NCI-H2029 (cell line): Measurements from ENCODE around the gene AHNAK2.
"Not testable (repeated sequence)": the region's sequence is repeated elsewhere in the genome, so short reads cannot be mapped to it uniquely, and the experiment has no call there.

Experiments
- DNase-seq: peaks from one replicate; lab custom pipeline; 2025; lab: John Stamatoyannopoulos, UW

AHNAK2 gene

GRCh38 chr14:104927432-104927816 is 50.8 kb downstream of the AHNAK2 start:
- DNase-seq = no peak

GRCh38 chr14:104926619-104927431 is 51.3 kb downstream of the AHNAK2 start:
- DNase-seq = no peak

GRCh38 chr14:104925855-104926609 is 52.1 kb downstream of the AHNAK2 start:
- no peak for DNase-seq

- no peak for DNase-seq
Measured at GRCh38 chr14:104925214-104925854, 52.8 kb downstream of the AHNAK2 start.

- no peak for DNase-seq
Measured at GRCh38 chr14:104924421-104925213, 53.6 kb downstream of the AHNAK2 start, which contains the start of gene PLD4. PLD4 (plus strand) TSS chr14:104924879; CDS start chr14:104927141, 2,262 bp downstream.

GRCh38 chr14:104923640-104924420 is 54.3 kb downstream of the AHNAK2 start:
- DNase-seq = no peak

GRCh38 chr14:104919993-104920315 is 58.2 kb downstream of the AHNAK2 start:
- no peak for DNase-seq

GRCh38 chr14:104919152-104919992 is 58.8 kb downstream of the AHNAK2 start:
- DNase-seq = not testable (repeated sequence)

GRCh38 chr14:104917993-104918392 is 60.2 kb downstream of the AHNAK2 start:
- DNase-seq = no peak

- no peak for DNase-seq
Measured at GRCh38 chr14:104917116-104917515, 61.1 kb downstream of the AHNAK2 start.

- DNase-seq = peak; percentile 80
Measured at GRCh38 chr14:104913435-104913834, 64.7 kb downstream of the AHNAK2 start.

- DNase-seq = no peak
Measured at GRCh38 chr14:104912053-104912452, 66.1 kb downstream of the AHNAK2 start.

- DNase-seq = no peak
Measured at GRCh38 chr14:104908303-104908702, 69.9 kb downstream of the AHNAK2 start.

GRCh38 chr14:104905579-104905933 is 72.6 kb downstream of the AHNAK2 start:
- not testable (repeated sequence) for DNase-seq

- not testable (repeated sequence) for DNase-seq
Measured at GRCh38 chr14:104904650-104905578, 73.3 kb downstream of the AHNAK2 start.

- DNase-seq = no peak
Measured at GRCh38 chr14:104903990-104904389, 74.2 kb downstream of the AHNAK2 start.

- no peak for DNase-seq
Measured at GRCh38 chr14:104900639-104901512, 77.3 kb downstream of the AHNAK2 start.

GRCh38 chr14:104899781-104900180 is 78.4 kb downstream of the AHNAK2 start:
- DNase-seq = no peak
